ENCODE measurements around the gene GDF10.
A peak's percentile ranks its signal among the peaks of the same experiment; 100 is the strongest.

The GDF10 gene

DNA sequence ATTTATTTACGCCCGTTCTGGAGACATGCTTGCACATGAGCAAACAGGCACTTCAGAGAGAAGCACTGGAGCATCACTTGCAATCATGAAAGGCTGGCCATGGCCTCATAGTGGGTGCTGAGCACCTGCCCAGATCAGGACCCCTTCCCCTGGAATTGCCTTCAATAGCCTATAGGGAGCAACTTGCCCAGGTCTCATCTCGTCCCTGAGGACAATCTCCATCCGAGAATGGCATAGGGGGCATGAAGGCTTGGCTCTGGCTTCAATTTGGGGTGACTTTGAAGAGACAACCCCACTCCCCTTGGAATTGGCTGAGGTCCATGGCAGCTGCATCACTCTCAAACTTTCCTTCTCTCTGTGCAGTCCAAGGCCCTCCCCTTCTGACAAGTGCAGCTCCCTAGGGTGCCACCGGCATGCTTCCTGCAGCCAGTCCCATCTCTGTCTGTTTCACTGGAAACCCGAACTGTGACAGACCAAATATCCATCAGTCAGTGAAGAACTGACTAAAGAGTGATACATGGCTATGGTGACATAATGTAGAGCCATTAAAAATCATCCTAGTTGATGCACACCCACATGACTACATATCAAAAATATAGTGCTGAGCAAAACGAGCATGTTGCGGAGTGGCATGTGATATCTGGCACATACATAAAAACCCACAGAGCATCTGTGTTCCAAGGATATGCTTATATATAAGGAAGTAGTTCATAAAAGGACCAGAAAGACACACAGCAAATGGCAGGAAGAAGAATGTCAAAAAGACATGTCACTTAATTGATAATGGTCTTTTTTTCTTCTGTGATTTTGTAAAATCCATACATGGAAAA is 34.7 kb downstream of the GDF10 start:
- DNase-seq (ENCODE audit: low read depth), result no peak

GRCh38 chr10:47335906-47336305 is 35.9 kb downstream of the GDF10 start:
- DNase-seq (ENCODE audit: low read depth), result no peak

- DNase-seq (ENCODE audit: low read depth), result peak; percentile 34
These were observed 36.6 kb downstream of the GDF10 start for GRCh38 chr10:47336387-47337134.

- DNase-seq (ENCODE audit: low read depth), result no peak
These were observed 37.3 kb downstream of the GDF10 start for GRCh38 chr10:47337310-47337709.

- DNase-seq (ENCODE audit: low read depth), result no peak
These were observed 39.3 kb downstream of the GDF10 start for GRCh38 chr10:47339186-47339735.

GRCh38 chr10:47339759-47340607 is 40.0 kb downstream of the GDF10 start:
- no peak for DNase-seq (ENCODE audit: low read depth)

GRCh38 chr10:47340608-47341170 is 40.7 kb downstream of the GDF10 start:
- DNase-seq (ENCODE audit: low read depth), result peak; percentile 59

DNA sequence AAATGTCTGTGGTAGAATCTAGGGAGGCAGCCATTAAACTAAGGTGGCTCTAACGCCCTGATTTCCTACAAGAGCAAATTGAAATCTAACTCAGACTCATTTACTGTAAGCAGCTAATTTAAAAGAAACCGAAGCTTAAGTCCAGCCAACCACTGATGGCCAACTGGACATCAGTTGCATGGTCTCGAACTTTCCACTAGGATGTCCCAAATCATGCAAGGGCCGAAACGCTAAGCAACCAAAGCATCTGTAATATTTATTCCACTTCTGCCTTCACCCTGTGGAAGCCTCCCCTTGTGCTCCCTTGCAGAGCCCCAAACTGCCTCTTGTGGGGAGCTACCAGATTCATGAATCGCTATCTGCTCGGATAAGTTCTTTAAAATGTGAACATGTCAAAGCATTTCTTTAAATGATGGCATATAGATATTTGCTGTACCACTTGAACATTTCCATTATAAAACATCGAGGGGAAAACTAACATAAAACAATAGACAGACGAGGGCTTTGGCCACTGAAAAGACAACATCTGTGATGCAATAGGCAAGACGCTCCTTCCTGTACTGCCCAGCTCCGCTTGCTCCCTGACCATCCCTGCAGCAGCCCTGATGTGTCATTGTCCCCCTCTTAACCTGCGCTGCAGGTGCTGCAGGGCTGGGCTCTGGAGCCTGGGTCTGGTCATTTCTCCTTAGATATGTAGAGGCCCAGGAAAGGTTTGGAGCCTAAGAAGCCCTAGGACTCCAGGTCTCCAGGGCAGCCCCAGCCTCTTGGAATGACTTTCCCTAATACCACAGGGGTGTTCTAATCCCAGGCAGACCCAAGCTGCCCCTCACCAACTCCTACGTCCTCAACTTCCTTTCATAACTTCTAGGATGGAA is 45.2 kb downstream of the GDF10 start:
- no peak for DNase-seq (ENCODE audit: low read depth)

- peak; percentile 5 for DNase-seq (ENCODE audit: low read depth)
These were observed 46.7 kb downstream of the GDF10 start for GRCh38 chr10:47346581-47347302.

DNA sequence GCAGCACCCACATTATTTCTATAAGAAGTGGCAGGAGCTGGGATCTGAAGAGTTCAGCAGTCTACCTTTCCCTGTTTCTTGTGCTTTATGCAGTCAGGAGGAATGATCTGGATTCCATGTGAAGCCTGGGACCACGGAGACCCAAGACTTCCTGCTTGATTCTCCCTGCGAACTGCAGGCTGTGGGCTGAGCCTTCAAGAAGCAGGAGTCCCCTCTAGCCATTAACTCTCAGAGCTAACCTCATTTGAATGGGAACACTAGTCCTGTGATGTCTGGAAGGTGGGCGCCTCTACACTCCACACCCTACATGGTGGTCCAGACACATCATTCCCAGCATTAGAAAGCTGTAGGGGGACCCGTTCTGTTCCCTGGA is 47.3 kb downstream of the GDF10 start:
- DNase-seq (ENCODE audit: low read depth), result no peak

DNA sequence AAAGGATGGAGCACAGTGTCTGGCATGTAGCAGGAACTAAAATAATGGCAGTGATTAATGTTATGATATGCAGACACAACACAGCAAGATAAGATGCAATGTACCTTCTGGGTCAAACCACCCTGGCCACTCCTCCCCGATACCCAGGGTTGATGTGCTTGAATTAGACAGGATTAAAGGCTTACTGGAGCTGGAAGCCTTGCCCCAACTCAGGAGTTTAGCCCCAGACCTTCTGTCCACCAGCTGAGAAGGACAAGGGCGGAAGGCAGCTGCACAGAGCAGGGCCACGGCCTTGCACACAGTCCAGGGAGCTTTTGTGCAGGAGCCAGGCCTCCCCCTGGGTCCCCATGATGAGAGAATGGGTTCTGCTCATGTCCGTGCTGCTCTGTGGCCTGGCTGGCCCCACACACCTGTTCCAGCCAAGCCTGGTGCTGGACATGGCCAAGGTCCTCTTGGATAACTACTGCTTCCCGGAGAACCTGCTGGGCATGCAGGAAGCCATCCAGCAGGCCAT is 48.2 kb downstream of the GDF10 start, which contains the start of gene RBP3:
Gene RBP3, plus strand, starts transcription at position 226 of the 514 bp plus-strand sequence. Its CDS starts 122 bp downstream, at position 348.
- no peak for DNase-seq (ENCODE audit: low read depth)

DNA sequence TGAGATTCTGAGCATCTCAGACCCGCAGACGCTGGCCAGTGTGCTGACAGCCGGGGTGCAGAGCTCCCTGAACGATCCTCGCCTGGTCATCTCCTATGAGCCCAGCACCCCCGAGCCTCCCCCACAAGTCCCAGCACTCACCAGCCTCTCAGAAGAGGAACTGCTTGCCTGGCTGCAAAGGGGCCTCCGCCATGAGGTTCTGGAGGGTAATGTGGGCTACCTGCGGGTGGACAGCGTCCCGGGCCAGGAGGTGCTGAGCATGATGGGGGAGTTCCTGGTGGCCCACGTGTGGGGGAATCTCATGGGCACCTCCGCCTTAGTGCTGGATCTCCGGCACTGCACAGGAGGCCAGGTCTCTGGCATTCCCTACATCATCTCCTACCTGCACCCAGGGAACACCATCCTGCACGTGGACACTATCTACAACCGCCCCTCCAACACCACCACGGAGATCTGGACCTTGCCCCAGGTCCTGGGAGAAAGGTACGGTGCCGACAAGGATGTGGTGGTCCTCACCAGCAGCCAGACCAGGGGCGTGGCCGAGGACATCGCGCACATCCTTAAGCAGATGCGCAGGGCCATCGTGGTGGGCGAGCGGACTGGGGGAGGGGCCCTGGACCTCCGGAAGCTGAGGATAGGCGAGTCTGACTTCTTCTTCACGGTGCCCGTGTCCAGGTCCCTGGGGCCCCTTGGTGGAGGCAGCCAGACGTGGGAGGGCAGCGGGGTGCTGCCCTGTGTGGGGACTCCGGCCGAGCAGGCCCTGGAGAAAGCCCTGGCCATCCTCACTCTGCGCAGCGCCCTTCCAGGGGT is 48.9 kb downstream of the GDF10 start:
- DNase-seq (ENCODE audit: low read depth), result no peak

- DNase-seq (ENCODE audit: low read depth), result no peak
These were observed 49.5 kb downstream of the GDF10 start for GRCh38 chr10:47349516-47349915.

DNA sequence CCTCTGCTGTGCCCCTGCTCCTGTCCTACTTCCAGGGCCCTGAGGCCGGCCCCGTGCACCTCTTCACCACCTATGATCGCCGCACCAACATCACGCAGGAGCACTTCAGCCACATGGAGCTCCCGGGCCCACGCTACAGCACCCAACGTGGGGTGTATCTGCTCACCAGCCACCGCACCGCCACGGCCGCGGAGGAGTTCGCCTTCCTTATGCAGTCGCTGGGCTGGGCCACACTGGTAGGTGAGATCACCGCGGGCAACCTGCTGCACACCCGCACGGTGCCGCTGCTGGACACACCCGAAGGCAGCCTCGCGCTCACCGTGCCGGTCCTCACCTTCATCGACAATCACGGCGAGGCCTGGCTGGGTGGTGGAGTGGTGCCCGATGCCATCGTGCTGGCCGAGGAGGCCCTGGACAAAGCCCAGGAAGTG is 50.0 kb downstream of the GDF10 start:
- no peak for DNase-seq (ENCODE audit: low read depth)

DNA sequence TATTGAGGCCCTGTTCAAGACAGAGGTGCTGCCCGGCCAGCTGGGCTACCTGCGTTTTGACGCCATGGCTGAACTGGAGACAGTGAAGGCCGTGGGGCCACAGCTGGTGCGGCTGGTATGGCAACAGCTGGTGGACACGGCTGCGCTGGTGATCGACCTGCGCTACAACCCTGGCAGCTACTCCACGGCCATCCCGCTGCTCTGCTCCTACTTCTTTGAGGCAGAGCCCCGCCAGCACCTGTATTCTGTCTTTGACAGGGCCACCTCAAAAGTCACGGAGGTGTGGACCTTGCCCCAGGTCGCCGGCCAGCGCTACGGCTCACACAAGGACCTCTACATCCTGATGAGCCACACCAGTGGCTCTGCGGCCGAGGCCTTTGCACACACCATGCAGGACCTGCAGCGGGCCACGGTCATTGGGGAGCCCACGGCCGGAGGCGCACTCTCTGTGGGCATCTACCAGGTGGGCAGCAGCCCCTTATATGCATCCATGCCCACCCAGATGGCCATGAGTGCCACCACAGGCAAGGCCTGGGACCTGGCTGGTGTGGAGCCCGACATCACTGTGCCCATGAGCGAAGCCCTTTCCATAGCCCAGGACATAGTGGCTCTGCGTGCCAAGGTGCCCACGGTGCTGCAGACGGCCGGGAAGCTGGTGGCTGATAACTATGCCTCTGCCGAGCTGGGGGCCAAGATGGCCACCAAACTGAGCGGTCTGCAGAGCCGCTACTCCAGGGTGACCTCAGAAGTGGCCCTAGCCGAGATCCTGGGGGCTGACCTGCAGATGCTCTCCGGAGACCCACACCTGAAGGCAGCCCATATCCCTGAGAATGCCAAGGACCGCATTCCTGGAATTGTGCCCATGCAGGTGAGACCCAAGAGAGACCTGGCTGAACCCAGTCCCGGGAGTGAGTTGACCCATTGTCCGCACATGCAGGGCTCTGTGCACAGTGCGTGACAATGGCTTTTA is 51.0 kb downstream of the GDF10 start:
- no peak for DNase-seq (ENCODE audit: low read depth)

GRCh38 chr10:47351899-47352815 is 52.2 kb downstream of the GDF10 start:
- DNase-seq (ENCODE audit: low read depth), result no peak

DNA sequence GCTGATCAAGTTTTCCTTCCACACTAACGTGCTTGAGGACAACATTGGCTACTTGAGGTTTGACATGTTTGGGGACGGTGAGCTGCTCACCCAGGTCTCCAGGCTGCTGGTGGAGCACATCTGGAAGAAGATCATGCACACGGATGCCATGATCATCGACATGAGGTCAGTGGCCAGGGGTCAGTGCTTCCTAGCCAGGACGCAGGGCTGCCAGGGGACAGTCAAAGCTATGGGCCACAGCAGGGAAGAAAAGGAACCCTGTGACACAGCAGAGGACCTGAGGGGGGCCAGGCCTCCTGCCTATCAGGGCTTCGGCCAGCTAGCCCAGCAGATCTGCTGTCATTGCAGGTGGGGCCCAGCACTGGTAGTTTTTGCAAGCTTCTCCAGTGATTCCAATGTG is 53.4 kb downstream of the GDF10 start:
- no peak for DNase-seq (ENCODE audit: low read depth)

Measured in iris pigment epithelial cell (primary cell).